Thyroid gland (tissue), 4 donors: ENCODE results near the gene AFF2.

Experiments used
- CTCF ChIP-seq, 6 experiments: fragments of 200-600 bp in 3 of 6; fragments of 450-650 bp in 3 of 6; sonication (generic) in 3 of 6; IDR thresholded peaks; one replicate each; pipeline ENCODE4 v1.5.1; 2016 to 2019; ENCODE audit warnings: antibody characterized with exemption in 6 of 6, mild to moderate bottlenecking in 2 of 6, inconsistent platforms in 1 of 6, moderate library complexity in 1 of 6
- POLR2A ChIP-seq, 2 donors: fragments of 450-650 bp; IDR thresholded peaks; one replicate each; pipeline ENCODE4 v1.6.1; 2017; ENCODE audit warnings: antibody characterized with exemption in 2 of 2, mild to moderate bottlenecking in 2 of 2, moderate library complexity in 1 of 2

GRCh38 chrX:148904421-148905111, 404.1 kb downstream of the AFF2 start:
- TF ChIP-seq CTCF (IDR thresholded peaks at IDR 0.05) (no peak), POLR2A (IDR thresholded peaks at IDR 0.05) (no peak)
